Measurements from ENCODE around the gene PUS3.
"Not testable (repeated sequence)": the region's sequence is repeated elsewhere in the genome, so short reads cannot be mapped to it uniquely, and the experiment has no call there.

PUS3 gene

GRCh38 chr11:125857670-125858069, 45.3 kb downstream of the PUS3 start:
- DNase-seq: not testable (repeated sequence)

GRCh38 chr11:125846188-125846587, 56.8 kb downstream of the PUS3 start:
- DNase-seq: no peak
